Activated CD8-positive, alpha-beta memory T cell treated with anti-CD3 and anti-CD28 coated beads, Interleukin-2, amount 10 ng/mL, durations not matched to agents 7 days and 5 days (primary cell): Measurements from ENCODE around the gene GATA6. TPM values are rescaled to one million over a fixed set of nuclear protein-coding genes. Genes with fewer than 3 reads are reported as not detected.
"Not testable (repeated sequence)": the region's sequence is repeated elsewhere in the genome, so short reads cannot be mapped to it uniquely, and the experiment has no call there.

Experiments used
- ATAC-seq: fragments of 150-1000 bp; cut with Tn5 transposase; one replicate; pipeline ENCODE4 v1.10.0; 2021; ENCODE audit warnings: moderate library complexity
- CTCF ChIA-PET: fragments of 350-600 bp; sonication (Branson Sonifier 250); formaldehyde crosslinking; loops from one replicate; lab custom pipeline; 2021; ENCODE audit warnings: antibody characterized with exemption; lab: Charles Lee
- DNase-seq: peaks from one replicate; pipeline ENCODE4 v3.0.0-alpha.2; 2020
- H3K27ac Mint-ChIP-seq: one replicate; pipeline ENCODE4 v1.8.0; 2021; ENCODE audit warnings: mild to moderate bottlenecking, mixed read lengths
- H3K27me3 Mint-ChIP-seq: one replicate; pipeline ENCODE4 v1.8.0; 2021; ENCODE audit warnings: mixed read lengths
- H3K36me3 Mint-ChIP-seq: one replicate; pipeline ENCODE4 v1.8.0; 2021; ENCODE audit warnings: mild to moderate bottlenecking, mixed read lengths
- H3K4me1 Mint-ChIP-seq: one replicate; pipeline ENCODE4 v1.8.0; 2021; ENCODE audit warnings: mixed read lengths
- H3K4me3 Mint-ChIP-seq: one replicate; pipeline ENCODE4 v1.8.0; 2021; ENCODE audit warnings: mild to moderate bottlenecking, moderate library complexity, mixed read lengths
- H3K9me3 Mint-ChIP-seq: one replicate; pipeline ENCODE4 v1.8.0; 2022; ENCODE audit warnings: low read depth, mixed read lengths
- total RNA-seq, 2 experiments: library from RNA; stranded (reverse); gene quantifications; one replicate each; pipeline ENCODE4 v1.2.3, GENCODE V29; 2021

GATA6 gene
- total RNA-seq, 2 experiments from 2014 or later = not detected

DNA sequence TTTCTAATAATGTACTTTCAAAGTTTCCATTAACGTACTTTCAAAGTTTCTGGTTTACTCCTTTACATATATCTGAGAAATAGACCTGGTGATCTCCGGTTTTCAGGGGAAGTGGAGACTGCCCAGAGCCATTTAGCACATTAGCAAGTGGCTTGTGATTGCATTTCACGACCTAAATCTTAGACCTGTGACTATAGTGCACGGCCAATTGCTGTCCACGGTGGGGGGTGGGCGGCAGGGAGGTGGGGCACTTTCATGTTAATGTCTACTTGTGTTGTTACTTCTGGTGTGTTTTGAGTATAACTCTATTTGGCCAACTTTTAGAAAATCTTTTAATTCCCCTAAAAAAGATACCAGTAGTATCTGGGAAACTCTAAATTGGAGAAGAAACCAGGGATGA lies 11.3 kb downstream of the GATA6 start:
- DNase-seq = no peak
- Mint-ChIP-seq H3K36me3 (no peaks in the 10 kb centered on the region), H3K27ac (no peak overlapping the region), H3K27me3 (peaks cover 38% of the 10 kb centered on the region), H3K4me3 (no peak overlapping the region), H3K9me3 (no peaks in the 10 kb centered on the region), H3K4me1 (no peaks in the 10 kb centered on the region)
- CTCF ChIA-PET = no interaction called here
- ATAC-seq = no peak

DNA sequence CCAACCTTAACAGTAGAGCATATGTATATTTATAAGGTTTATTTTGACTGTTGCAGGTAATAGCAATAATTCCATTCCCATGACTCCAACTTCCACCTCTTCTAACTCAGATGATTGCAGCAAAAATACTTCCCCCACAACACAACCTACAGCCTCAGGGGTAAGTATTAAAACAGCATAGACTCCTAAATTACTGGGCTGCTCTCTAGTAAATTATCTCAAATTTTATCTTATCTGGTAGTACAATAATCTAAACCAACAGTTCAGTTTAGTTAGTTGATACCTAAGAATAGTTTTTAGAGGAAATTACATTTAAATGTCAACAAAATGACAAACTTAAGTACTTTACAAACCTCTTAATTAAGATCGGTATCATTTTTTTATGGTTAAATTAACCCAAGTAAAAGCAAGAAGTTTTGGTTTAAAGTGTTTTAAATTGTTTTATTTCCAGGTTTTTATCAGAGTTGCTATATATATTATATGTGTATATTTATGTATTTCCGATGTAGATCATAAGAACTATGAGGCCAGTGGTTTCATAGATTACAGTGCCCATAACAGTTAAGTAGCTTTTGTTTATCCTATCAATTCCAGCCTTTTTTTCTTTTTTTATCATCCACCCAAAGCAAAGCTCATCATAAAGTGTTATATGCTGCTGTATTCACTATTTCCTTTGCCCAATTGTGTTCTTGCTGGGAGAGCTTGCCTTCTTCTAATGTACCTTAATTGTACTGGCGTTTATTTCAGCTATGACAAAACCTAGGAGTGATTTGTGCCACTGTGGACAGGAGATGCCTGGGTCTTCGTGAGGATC lies 13.7 kb downstream of the GATA6 start:
- peaks cover 24% of the 10 kb centered on the region for H3K27me3 Mint-ChIP-seq
- no peaks in the 10 kb centered on the region for H3K36me3 Mint-ChIP-seq
- H3K27ac Mint-ChIP-seq = no peak overlapping the region
- DNase-seq (no peak), ATAC-seq (no peak)
- H3K9me3 Mint-ChIP-seq = no peaks in the 10 kb centered on the region
- H3K4me3 Mint-ChIP-seq = no peak overlapping the region
- CTCF ChIA-PET = no interaction called here
- H3K4me1 Mint-ChIP-seq = no peaks in the 10 kb centered on the region

DNA sequence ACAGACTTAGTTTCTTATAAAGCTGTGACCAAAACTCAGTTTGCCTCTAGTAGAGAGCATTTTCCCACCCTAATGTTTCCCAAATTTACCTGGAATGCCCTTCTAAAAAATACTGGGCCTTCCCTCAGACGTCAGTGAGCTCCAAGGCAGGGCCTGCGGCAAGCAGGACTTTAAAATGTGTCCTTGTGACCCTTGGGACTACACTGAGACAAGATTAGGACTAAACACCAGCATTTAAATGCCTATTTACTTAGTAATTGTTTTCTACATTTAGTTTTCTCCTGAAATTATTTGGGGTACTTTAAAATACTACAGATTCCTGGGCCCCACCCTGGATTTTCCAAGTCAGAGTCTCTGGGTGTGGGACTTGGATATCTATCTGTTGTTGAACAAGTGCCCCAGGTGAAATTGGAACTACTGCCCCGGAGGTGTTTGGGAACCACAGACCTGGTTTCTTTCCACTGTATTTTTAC lies 14.3 kb downstream of the GATA6 start:
- H3K4me3 Mint-ChIP-seq = no peak overlapping the region
- no peaks in the 10 kb centered on the region for H3K36me3 Mint-ChIP-seq
- ATAC-seq = no peak
- no peaks in the 10 kb centered on the region for H3K9me3 Mint-ChIP-seq
- no peak for DNase-seq
- H3K27ac Mint-ChIP-seq = no peak overlapping the region
- peaks cover 22% of the 10 kb centered on the region for H3K27me3 Mint-ChIP-seq
- CTCF ChIA-PET = no interaction called here
- H3K4me1 Mint-ChIP-seq = no peaks in the 10 kb centered on the region

DNA sequence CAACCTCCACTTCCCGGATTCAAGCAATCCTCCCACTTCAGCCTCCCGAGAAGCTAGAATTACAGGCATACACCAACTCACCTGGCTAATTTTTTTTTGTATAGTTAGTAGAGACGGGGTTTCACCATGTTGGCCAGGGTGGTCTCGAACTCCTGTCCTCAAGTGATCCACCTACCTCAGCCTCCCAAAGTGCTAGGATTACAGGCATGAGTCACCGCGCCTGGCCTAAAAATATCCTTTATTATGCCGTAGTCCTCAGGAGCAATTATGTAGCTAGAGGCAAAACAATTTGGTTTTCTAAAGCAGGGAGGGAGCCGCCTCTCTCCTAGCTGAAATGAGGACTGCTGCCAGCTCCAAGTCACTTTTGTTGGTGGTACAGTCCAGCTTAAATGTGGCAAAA lies 15.2 kb downstream of the GATA6 start:
- H3K4me1 Mint-ChIP-seq, DNase-seq, H3K4me3 Mint-ChIP-seq, H3K27ac Mint-ChIP-seq, ATAC-seq, H3K36me3 Mint-ChIP-seq, CTCF ChIA-PET, H3K9me3 Mint-ChIP-seq: not testable (repeated sequence)
- H3K27me3 Mint-ChIP-seq = peaks cover 19% of the 10 kb centered on the region

DNA sequence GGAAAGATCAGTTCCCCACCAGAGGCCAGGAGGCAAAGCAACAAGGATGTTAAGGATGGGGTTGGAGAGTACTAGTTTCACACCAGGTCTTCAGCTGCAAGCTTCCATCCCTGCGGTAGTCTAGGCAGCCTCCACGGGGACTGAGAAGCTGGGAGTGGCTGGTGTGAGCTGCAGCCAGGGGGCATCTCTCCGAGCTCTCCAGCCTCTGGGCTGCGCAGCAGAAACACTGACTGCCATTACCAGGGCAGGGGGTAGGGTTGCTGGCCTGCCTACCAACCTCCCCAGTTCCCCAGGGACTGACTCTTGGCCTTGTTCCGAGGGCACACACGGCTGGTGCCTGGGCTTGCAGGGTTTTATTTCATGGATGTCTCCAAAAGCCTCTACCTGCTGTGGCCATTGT lies 15.9 kb downstream of the GATA6 start:
- DNase-seq (no peak), ATAC-seq (no peak)
- CTCF ChIA-PET = no interaction called here
- Mint-ChIP-seq H3K27ac (no peak overlapping the region), H3K4me3 (no peak overlapping the region), H3K36me3 (no peaks in the 10 kb centered on the region), H3K27me3 (peaks cover 15% of the 10 kb centered on the region), H3K9me3 (no peaks in the 10 kb centered on the region), H3K4me1 (no peaks in the 10 kb centered on the region)

- no peak for DNase-seq
- H3K4me1 Mint-ChIP-seq = no peaks in the 10 kb centered on the region
- CTCF ChIA-PET = no interaction called here
- no peak overlapping the region for H3K27ac Mint-ChIP-seq
- ATAC-seq = no peak
- H3K9me3 Mint-ChIP-seq = no peaks in the 10 kb centered on the region
- no peaks in the 10 kb centered on the region for H3K36me3 Mint-ChIP-seq
- H3K27me3 Mint-ChIP-seq = peaks cover 12% of the 10 kb centered on the region
- H3K4me3 Mint-ChIP-seq = no peak overlapping the region
Measured at GRCh38 chr18:22185771-22186386, 16.5 kb downstream of the GATA6 start.

DNA sequence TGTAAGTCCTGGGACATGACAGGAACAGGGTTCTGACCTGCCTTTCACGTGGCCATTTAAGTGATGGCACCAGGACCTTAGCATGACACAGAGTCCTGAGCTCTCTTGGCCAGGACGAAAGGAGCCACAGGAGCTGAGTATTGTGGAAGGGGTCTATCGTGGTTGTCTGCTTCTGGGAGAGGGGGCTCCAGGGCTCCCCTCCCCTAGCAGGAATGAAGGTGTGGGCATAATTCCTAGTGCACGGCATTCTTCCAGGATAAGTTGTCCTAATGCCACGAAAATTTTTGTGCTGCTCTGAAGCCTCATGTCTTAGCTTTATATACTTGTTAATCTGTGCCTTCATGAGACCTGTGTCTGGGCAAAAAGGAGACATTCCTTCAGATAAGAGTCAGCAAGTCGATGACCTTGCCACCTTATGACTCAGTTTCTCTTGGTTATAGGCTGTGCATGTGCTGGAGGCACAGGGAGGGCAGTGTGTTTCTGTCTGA lies 17.1 kb downstream of the GATA6 start:
- no peak overlapping the region for H3K27ac Mint-ChIP-seq
- no peaks in the 10 kb centered on the region for H3K4me1 Mint-ChIP-seq
- no peaks in the 10 kb centered on the region for H3K9me3 Mint-ChIP-seq
- DNase-seq (no peak), ATAC-seq (no peak)
- no peaks in the 10 kb centered on the region for H3K36me3 Mint-ChIP-seq
- H3K4me3 Mint-ChIP-seq = no peak overlapping the region
- H3K27me3 Mint-ChIP-seq = peaks cover 11% of the 10 kb centered on the region
- CTCF ChIA-PET = no interaction called here

- no peak for DNase-seq
- Mint-ChIP-seq H3K9me3 (no peaks in the 10 kb centered on the region), H3K4me3 (no peak overlapping the region), H3K27me3 (peaks cover 23% of the 10 kb centered on the region), H3K36me3 (no peaks in the 10 kb centered on the region), H3K27ac (no peak overlapping the region), H3K4me1 (no peaks in the 10 kb centered on the region)
- CTCF ChIA-PET = no interaction called here
- ATAC-seq = no peak
Measured at GRCh38 chr18:22188559-22189267, 19.3 kb downstream of the GATA6 start.

DNA sequence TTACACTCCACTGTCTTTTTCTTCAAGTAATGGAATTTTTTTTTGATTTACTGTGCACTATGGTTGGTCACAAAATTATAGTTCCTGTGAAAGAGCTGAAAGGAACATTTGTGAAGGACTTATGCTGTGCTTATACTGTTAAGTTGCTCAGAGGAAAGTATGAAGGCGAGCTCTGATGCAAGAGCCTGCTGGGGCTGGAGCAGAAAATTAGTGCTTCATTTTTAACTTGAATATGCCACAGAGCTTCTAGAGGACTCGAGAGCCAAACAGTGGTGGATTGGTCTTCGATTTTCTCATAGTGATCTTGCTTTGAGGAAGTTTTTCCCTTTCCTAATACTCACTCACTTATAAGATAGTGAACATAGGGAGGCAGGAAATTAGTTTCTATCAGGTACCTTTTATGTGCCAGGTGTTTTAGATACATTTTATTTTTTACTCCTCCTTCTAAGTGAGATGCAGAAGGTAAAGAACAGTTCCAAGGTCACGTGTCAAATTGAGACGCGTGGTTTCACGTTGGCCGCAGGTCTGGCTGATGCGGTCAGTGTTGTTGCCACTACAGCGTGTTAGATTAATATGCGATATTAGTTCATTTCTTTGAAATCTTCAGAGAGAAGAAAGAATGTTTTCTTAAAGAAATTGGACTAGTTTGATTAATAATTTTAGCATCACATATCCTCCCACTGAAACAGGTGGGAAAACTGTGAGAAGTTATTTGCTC lies 20.2 kb downstream of the GATA6 start:
- no peak for ATAC-seq
- Mint-ChIP-seq H3K4me3 (no peak overlapping the region), H3K4me1 (no peaks in the 10 kb centered on the region), H3K36me3 (no peaks in the 10 kb centered on the region), H3K27me3 (peaks cover 27% of the 10 kb centered on the region), H3K27ac (no peak overlapping the region), H3K9me3 (no peaks in the 10 kb centered on the region)
- CTCF ChIA-PET = no interaction called here
- no peak for DNase-seq

GRCh38 chr18:22191346-22191695 lies 21.9 kb downstream of the GATA6 start:
- Mint-ChIP-seq H3K9me3 (no peaks in the 10 kb centered on the region), H3K4me3 (no peak overlapping the region), H3K27me3 (peaks cover 27% of the 10 kb centered on the region), H3K36me3 (no peaks in the 10 kb centered on the region), H3K4me1 (no peaks in the 10 kb centered on the region), H3K27ac (no peak overlapping the region)
- ATAC-seq (no peak), DNase-seq (no peak)
- CTCF ChIA-PET = no interaction called here

DNA sequence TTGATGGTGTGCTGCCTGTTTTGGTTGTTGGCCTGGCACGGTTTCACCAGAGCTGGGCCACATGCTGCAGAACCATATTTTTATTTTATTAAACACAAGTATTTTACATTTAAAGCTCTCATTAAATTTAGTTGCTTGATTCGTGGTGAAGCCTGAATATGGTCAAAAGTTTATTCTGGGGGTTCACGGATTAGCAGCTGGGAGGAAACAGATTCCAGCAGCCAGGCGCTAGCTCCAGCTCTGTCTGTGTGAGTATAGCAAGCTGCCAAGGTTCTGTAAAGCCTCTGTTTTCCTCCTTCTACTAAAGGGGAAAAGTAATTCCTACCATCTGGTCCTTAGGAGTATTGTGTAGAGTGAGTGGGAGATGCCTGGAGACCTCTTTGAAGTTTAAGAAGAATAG lies 22.5 kb downstream of the GATA6 start:
- CTCF ChIA-PET = no interaction called here

GRCh38 chr18:22193466-22193865 lies 24.1 kb downstream of the GATA6 start:
- H3K9me3 Mint-ChIP-seq = no peaks in the 10 kb centered on the region
- no peak overlapping the region for H3K27ac Mint-ChIP-seq
- ATAC-seq (no peak), DNase-seq (no peak)
- H3K36me3 Mint-ChIP-seq = no peaks in the 10 kb centered on the region
- CTCF ChIA-PET = no interaction called here
- H3K4me3 Mint-ChIP-seq = no peak overlapping the region
- no peaks in the 10 kb centered on the region for H3K4me1 Mint-ChIP-seq
- H3K27me3 Mint-ChIP-seq = peaks cover 25% of the 10 kb centered on the region

More for the DNA sequence above, 22.5 kb downstream of the GATA6 start:
- ATAC-seq = no peak
- no peak overlapping the region for H3K4me3 Mint-ChIP-seq
- H3K4me1 Mint-ChIP-seq = no peaks in the 10 kb centered on the region
- no peaks in the 10 kb centered on the region for H3K9me3 Mint-ChIP-seq
- no peaks in the 10 kb centered on the region for H3K36me3 Mint-ChIP-seq
- H3K27ac Mint-ChIP-seq = no peak overlapping the region
- DNase-seq = no peak
- H3K27me3 Mint-ChIP-seq = peaks cover 27% of the 10 kb centered on the region

DNA sequence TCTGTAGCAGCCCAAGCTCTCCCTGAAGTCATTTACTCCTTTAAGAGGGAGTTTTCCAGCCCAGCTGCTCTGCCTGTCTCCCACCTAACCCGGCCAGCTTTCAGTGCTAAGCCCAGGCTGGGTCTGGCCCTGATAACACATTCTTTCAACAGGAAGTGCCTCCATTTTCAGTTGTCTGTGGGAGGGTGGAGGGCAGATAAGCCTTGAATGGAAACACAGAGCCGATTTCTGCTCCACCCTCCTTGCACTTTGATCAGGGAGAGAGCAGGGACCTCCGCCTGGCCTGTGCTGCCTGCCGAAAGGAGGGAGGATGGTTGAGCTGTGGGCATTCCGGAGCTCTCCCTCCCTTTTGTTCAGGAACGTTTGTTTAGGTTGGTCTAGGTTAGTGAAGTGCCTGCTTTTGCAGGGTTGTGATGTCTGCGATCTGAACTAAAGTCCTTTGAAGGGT lies 24.8 kb downstream of the GATA6 start:
- DNase-seq = no peak
- Mint-ChIP-seq H3K27me3 (peaks cover 25% of the 10 kb centered on the region), H3K4me3 (no peak overlapping the region), H3K27ac (no peak overlapping the region), H3K9me3 (no peaks in the 10 kb centered on the region), H3K36me3 (no peaks in the 10 kb centered on the region), H3K4me1 (no peaks in the 10 kb centered on the region)
- CTCF ChIA-PET = no interaction called here
- no peak for ATAC-seq
